LNCaP clone FGC (cell line): ENCODE results near the gene PATE1.

Experiments used
- DNase-seq: peaks from one replicate; pipeline ENCODE4 v3.0.0-alpha.2; 2011; ENCODE audit warnings: low read depth
- H3K4me3 ChIP-seq: 2 replicates; pipeline ENCODE4 v1.5.1; 2011; ENCODE audit warnings: mild to moderate bottlenecking, low read depth, low read length, control low read depth
- TF ChIP-seq, protein P1 (sequence below): IDR thresholded peaks from 2 replicates; pipeline ENCODE4 v1.5.1; 2012; ENCODE audit warnings: mild to moderate bottlenecking; ENCODE audit not compliant: control insufficient read depth, insufficient read depth; ENCODE audit errors: extremely low read depth

PATE1 gene

GRCh38 chr11:125768336-125769046 lies 22.4 kb downstream of the PATE1 start:
- no peak for DNase-seq
- TF ChIP-seq, protein P1, sequence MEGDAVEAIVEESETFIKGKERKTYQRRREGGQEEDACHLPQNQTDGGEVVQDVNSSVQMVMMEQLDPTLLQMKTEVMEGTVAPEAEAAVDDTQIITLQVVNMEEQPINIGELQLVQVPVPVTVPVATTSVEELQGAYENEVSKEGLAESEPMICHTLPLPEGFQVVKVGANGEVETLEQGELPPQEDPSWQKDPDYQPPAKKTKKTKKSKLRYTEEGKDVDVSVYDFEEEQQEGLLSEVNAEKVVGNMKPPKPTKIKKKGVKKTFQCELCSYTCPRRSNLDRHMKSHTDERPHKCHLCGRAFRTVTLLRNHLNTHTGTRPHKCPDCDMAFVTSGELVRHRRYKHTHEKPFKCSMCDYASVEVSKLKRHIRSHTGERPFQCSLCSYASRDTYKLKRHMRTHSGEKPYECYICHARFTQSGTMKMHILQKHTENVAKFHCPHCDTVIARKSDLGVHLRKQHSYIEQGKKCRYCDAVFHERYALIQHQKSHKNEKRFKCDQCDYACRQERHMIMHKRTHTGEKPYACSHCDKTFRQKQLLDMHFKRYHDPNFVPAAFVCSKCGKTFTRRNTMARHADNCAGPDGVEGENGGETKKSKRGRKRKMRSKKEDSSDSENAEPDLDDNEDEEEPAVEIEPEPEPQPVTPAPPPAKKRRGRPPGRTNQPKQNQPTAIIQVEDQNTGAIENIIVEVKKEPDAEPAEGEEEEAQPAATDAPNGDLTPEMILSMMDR, result no peak
- H3K4me3 ChIP-seq, result no peak overlapping the region

DNA sequence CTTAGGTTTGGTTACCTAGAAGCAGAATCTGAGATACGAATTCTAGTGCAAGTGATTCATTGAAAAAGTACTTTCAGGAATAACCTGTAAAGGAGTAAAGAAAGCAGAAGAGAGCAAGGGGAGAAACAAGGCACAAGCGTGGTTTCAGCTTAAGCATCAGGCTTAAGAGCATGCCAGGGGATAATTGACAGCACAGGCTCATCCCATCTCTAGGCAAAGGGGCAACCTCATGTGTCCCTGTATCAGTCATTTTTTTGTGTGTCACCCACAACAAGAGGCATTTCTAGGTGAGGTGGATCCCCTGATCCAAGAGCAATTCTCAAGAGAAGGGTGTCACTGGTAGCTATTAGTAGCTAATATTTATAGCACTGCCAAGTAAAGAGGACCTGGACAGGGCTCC lies 24.5 kb downstream of the PATE1 start:
- DNase-seq, result no peak
- no peak overlapping the region for H3K4me3 ChIP-seq
- TF ChIP-seq, protein P1, result no peak

- no peak for DNase-seq
- H3K4me3 ChIP-seq, result no peak overlapping the region
- TF ChIP-seq, protein P1, result no peak
Observed at GRCh38 chr11:125772834-125773505, 26.9 kb downstream of the PATE1 start.

DNA sequence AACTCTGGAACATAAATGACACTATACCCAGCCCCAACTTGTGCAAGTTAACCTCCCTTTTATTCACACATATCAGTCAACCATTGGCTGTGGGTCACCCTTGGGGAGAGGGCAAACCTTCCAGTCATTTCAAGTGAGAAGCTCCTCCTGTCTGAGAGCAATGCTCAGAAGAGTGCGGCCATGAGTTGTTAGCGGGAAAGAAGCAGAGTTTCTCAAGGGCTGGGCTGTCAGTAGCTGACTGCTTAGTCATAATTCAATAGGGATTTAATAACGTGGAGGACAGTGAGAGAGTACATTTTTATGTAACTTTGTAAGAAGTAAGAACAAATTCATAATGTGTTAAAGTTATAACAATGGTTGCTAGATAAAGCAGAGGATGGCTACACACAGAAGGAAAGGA lies 27.4 kb downstream of the PATE1 start:
- no peak for DNase-seq
- TF ChIP-seq, protein P1, result no peak
- H3K4me3 ChIP-seq, result no peak overlapping the region

GRCh38 chr11:125777309-125777708 lies 31.2 kb downstream of the PATE1 start:
- TF ChIP-seq, protein P1, result no peak
- H3K4me3 ChIP-seq, result no peak overlapping the region
- no peak for DNase-seq

DNA sequence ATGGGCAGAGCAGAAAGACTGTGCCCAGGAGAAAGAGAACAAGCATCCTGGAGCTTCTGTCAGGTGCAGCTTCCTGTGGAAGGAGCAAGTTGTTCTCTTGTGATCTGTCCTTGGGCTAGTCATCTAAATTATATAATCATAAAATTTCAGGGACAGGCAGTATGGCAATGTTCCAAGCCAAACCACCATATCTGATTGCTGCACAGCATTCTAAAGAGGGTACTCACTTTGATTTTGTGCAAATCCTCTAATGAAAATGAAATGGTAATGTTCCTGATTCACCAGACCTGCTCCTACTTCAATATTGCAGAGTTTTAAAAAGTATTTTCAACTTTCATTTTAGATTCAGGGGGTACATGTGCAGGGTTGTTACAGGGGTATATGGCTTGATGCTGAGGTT lies 32.6 kb downstream of the PATE1 start, which contains the start of gene PATE2:
TSS of gene PATE2 (minus strand) at position 101 of the 400 bp plus-strand sequence. CDS start at position 46, 55 bp downstream.
- TF ChIP-seq, protein P1, result no peak
- no peak for DNase-seq
- H3K4me3 ChIP-seq, result no peak within 1 kb of the TSS
